Endothelial cell of umbilical vein (primary cell): Measurements from ENCODE around the gene USP12. TPM values are rescaled to one million over a fixed set of nuclear protein-coding genes. Genes with fewer than 3 reads are reported as not detected.

ENCODE experiments used
- BruUV-seq: library from RNA; stranded (reverse); fragments of 400-500 nt; replicated peaks from 2 replicates; lab custom pipeline; 2021; lab: Mats Ljungman, UMichigan
- CTCF ChIA-PET: fragments of 300-600, 350-600 bp; sonication (Branson Sonifier 250); formaldehyde crosslinking; loops from one replicate; lab custom pipeline; 2021; ENCODE audit warnings: antibody characterized with exemption, inconsistent platforms; lab: Charles Lee
- POLR2A ChIA-PET: fragments of 300-600, 350-600 bp; sonication (Branson Sonifier 250); formaldehyde crosslinking; loops from one replicate; lab custom pipeline; 2021; ENCODE audit warnings: antibody characterized with exemption, inconsistent platforms; lab: Charles Lee
- DNase-seq: peaks from one replicate; pipeline ENCODE4 v3.0.0-alpha.2; 2011; ENCODE audit warnings: low read depth, low spot score
- FAIRE-seq: peaks from 2 replicates; lab custom pipeline; 2011; peaks lifted over from hg19 to GRCh38; lab: Jason Lieb, UNC
- H2AFZ ChIP-seq: 2 replicates; pipeline ENCODE4 v1.6.0; 2012; ENCODE audit warnings: low read depth, low read length, control low read depth, inconsistent platforms
- H3K27ac ChIP-seq: 2 replicates; pipeline ENCODE4 v1.5.1; 2011; ENCODE audit warnings: low read depth, mild to moderate bottlenecking, control low read depth, low read length, moderate library complexity; ENCODE audit not compliant: insufficient read depth
- H3K27me3 ChIP-seq, 2 experiments: 2 replicates each; pipeline versions ENCODE4 v1.6.0 to v1.6.1; 2011; ENCODE audit warnings: low read length in 2 of 2, mixed read lengths in 1 of 2; ENCODE audit not compliant: control insufficient read depth in 2 of 2, insufficient read depth in 2 of 2
- H3K36me3 ChIP-seq, 2 experiments: 2 replicates in 1 of 2; 3 replicates in 1 of 2; pipeline ENCODE4 v1.5.1; 2011; ENCODE audit warnings: low read length in 2 of 2, mild to moderate bottlenecking in 1 of 2, moderate library complexity in 1 of 2; ENCODE audit not compliant: control insufficient read depth in 2 of 2, insufficient read depth in 2 of 2; ENCODE audit errors: extremely low read depth in 1 of 2
- H3K4me1 ChIP-seq: 3 replicates; pipeline ENCODE4 v1.5.1; 2011; ENCODE audit warnings: mild to moderate bottlenecking, low read length; ENCODE audit not compliant: control insufficient read depth, insufficient read depth; ENCODE audit errors: extremely low read depth
- H3K4me2 ChIP-seq: 2 replicates; pipeline ENCODE4 v1.6.1; 2011; ENCODE audit warnings: low read length, control low read depth, mixed read lengths; ENCODE audit not compliant: insufficient read depth
- H3K4me3 ChIP-seq, 3 experiments: fragments of 200-600 bp in 1 of 3; sonication (generic), shearing (Covaris generic) in 1 of 3; replicated peaks in 1 of 3; 2 replicates each; pipeline ENCODE4 v1.5.1; 2011 to 2016; ENCODE audit warnings: control low read depth in 3 of 3, low read length in 3 of 3, mild to moderate bottlenecking in 2 of 3, inconsistent platforms in 1 of 3, low read depth in 1 of 3, moderate library complexity in 1 of 3; ENCODE audit not compliant: insufficient read depth in 1 of 3
- H3K79me2 ChIP-seq: 2 replicates; pipeline ENCODE4 v1.6.0; 2012; ENCODE audit warnings: low read length, inconsistent platforms; ENCODE audit not compliant: control insufficient read depth, insufficient read depth
- H3K9ac ChIP-seq: replicated peaks from 2 replicates; pipeline ENCODE3; 2011; ENCODE audit warnings: low read length, control low read depth; ENCODE audit not compliant: insufficient read depth; ENCODE audit errors: extremely low read depth
- H3K9me1 ChIP-seq: replicated peaks from 3 replicates; pipeline ENCODE4 v1.6.0; 2011; ENCODE audit warnings: mild to moderate bottlenecking, low read length; ENCODE audit not compliant: control insufficient read depth, insufficient read depth; ENCODE audit errors: extremely low read depth
- H3K9me3 ChIP-seq: replicated peaks from 2 replicates; pipeline ENCODE4 v1.5.1; 2012; ENCODE audit warnings: low read length, inconsistent platforms; ENCODE audit not compliant: control insufficient read depth, insufficient read depth
- H4K20me1 ChIP-seq: replicated peaks from 2 replicates; pipeline ENCODE3; 2011; ENCODE audit warnings: mild to moderate bottlenecking, low read length; ENCODE audit not compliant: control insufficient read depth, insufficient read depth; ENCODE audit errors: extremely low read depth
- EZH2 ChIP-seq: IDR thresholded peaks from 2 replicates; pipeline ENCODE4 v1.6.1; 2012; ENCODE audit warnings: borderline replicate concordance, low read depth, mild to moderate bottlenecking, moderate library complexity, low read length, inconsistent platforms; ENCODE audit not compliant: severe bottlenecking
- FOS ChIP-seq: IDR thresholded peaks from 2 replicates; pipeline ENCODE4 v1.6.1; 2011; ENCODE audit warnings: mild to moderate bottlenecking, low read length, moderate library complexity, borderline replicate concordance; ENCODE audit not compliant: insufficient read depth
- GATA2 ChIP-seq: IDR thresholded peaks from 2 replicates; pipeline ENCODE4 v1.7.0; 2011; ENCODE audit warnings: low read depth, mild to moderate bottlenecking, moderate library complexity, mixed read lengths, low read length; ENCODE audit not compliant: insufficient read length, insufficient read depth
- JUN ChIP-seq: IDR thresholded peaks from 2 replicates; pipeline ENCODE4 v1.6.1; 2011; ENCODE audit warnings: borderline replicate concordance, low read depth; ENCODE audit not compliant: insufficient read length, insufficient read depth
- MYC ChIP-seq: IDR thresholded peaks from one replicate; pipeline ENCODE4 v1.6.1; 2011; ENCODE audit warnings: mild to moderate bottlenecking, low read depth, low read length
- POLR2A ChIP-seq: IDR thresholded peaks from 2 replicates; pipeline ENCODE4 v1.6.1; 2012; ENCODE audit warnings: low read depth, mild to moderate bottlenecking, control low read depth, low read length
- POLR2AphosphoS5 ChIP-seq: IDR thresholded peaks from 2 replicates; pipeline ENCODE4 v1.6.1; 2012; ENCODE audit warnings: low read depth, mild to moderate bottlenecking, control low read depth, low read length, moderate library complexity; ENCODE audit not compliant: insufficient read depth
- dilution Hi-C: fragments of 300-500 bp; cut with MboI; formaldehyde crosslinking; loops from one replicate; pipeline ENCODE4 v1.15.0; 2019; ENCODE audit warnings: low sequenced_read_pairs; ENCODE audit not compliant: extremely low pct_ligation_motif_present
- intact Hi-C: fragments of 100-400 bp; cut with micrococcal nuclease; formaldehyde crosslinking; loops from one replicate; pipeline ENCODE4 v1.10.0; 2022
- polyA plus RNA-seq, 4 experiments: library from polyadenylated mRNA; depleted of rRNA in 3 of 4; stranded (reverse) in 3 of 4; unstranded in 1 of 4; fragments of >200 nt; gene quantifications; 2 replicates each; pipeline versions ENCODE4 v1.2.1 to v1.2.3, GENCODE V29; 2011 to 2012; ENCODE audit warnings: missing spikeins in 1 of 4
- total RNA-seq: library from RNA; stranded (reverse); gene quantifications from 2 replicates; pipeline ENCODE4 v1.2.3, GENCODE V29; 2021
- TF ChIP-seq, protein P1 (sequence below): IDR thresholded peaks from 2 replicates; pipeline ENCODE4 v1.6.1; 2011; ENCODE audit not compliant: insufficient read depth, insufficient read length
- TF ChIP-seq, protein P2 (sequence below), 2 donors: IDR thresholded peaks; 1 replicate in 1 of 2; 2 replicates in 1 of 2; pipeline ENCODE4 v1.5.1; 2011; ENCODE audit warnings: low read length in 2 of 2, mild to moderate bottlenecking in 2 of 2, moderate library complexity in 2 of 2, control low read depth in 1 of 2, inconsistent platforms in 1 of 2, low read depth in 1 of 2; ENCODE audit not compliant: insufficient read depth in 1 of 2; ENCODE audit errors: extremely low read depth in 1 of 2

Gene USP12
- total and polyA plus RNA-seq, 2 donors (not counting 3 experiments of a cell fraction or from before 2014, with no cell fraction given): 6.2 to 33.4 TPM

DNA sequence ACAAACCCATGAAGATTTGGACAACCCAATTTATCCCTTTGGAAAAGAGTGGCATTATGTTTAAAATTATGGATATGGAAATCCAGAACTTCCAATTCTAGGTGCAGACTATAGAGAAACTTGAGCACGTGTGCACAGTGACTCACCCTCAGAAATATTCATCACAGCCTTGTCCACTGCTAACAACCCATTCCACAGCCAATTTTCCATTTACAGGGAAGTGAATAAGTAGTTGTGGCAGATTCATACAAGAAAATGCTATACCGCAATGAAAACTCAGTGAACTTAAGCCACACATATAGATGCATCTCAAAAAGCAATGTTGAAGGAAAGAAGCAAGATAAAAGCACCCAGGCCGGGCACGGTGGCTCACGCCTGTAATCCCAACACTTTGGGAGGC is 133.3 kb downstream of the USP12 start:
- CTCF ChIA-PET: no interaction called here
- Histone ChIP-seq H3K9me1 (no peaks in the 10 kb centered on the region), H3K36me3 (no peaks in the 10 kb centered on the region), H3K27ac (no peak overlapping the region), H2AFZ (no peak overlapping the region), H3K9me3 (no peaks in the 10 kb centered on the region), H3K4me3 (no peak overlapping the region), H3K79me2 (no peaks in the 10 kb centered on the region), H4K20me1 (no peaks in the 10 kb centered on the region), H3K27me3 (peaks cover 12 to 24% of the 10 kb centered on the region in 2 experiments), H3K4me1 (no peaks in the 10 kb centered on the region), H3K4me2 (no peak overlapping the region), H3K9ac (no peak overlapping the region)
- TF ChIP-seq, protein P1, sequence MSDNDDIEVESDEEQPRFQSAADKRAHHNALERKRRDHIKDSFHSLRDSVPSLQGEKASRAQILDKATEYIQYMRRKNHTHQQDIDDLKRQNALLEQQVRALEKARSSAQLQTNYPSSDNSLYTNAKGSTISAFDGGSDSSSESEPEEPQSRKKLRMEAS: no peak
- peak; percentile 82 for TF ChIP-seq FOS
- peak; percentile 40 for TF ChIP-seq JUN
- no TSS peak for BruUV-seq
- DNase-seq: peak; percentile 71
- POLR2A ChIA-PET: no interaction called here
- dilution Hi-C loops: no loop called here
- intact Hi-C loops: no loop called here
- FAIRE-seq: peak; percentile 63

DNA sequence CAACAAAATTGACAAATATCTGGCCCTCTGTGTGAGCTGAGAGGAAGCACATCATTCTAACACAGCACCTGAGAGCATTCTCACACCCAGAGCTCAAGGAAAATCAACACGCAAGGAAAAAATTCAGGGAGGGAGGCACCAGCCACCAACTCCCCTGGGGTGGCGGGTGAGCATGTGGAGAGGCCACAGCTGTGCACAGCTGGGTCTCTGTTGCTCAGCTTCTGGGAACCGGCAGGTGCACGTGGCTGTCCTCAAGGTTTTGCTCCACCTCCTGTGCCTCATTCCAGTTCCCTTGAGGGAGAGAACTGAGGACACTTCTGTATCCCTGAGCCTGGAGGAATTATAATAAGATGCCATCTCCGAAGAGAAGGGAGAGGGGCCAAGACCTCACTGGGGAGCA is 134.0 kb downstream of the USP12 start:
- no peaks in the 10 kb centered on the region for H3K9me1 ChIP-seq
- BruUV-seq: no TSS peak
- no peak overlapping the region for H3K4me3 ChIP-seq
- CTCF ChIA-PET: no interaction called here
- DNase-seq (no peak), FAIRE-seq (peak; percentile 33)
- H4K20me1 ChIP-seq: no peaks in the 10 kb centered on the region
- no peaks in the 10 kb centered on the region for H3K9me3 ChIP-seq
- dilution Hi-C loops (no loop called here), intact Hi-C loops (no loop called here)
- no peak overlapping the region for H3K9ac ChIP-seq
- no peak overlapping the region for H3K27ac ChIP-seq
- no peak for TF ChIP-seq EZH2
- TF ChIP-seq POLR2A: no peak
- no peak for TF ChIP-seq MYC
- no peak for TF ChIP-seq FOS
- TF ChIP-seq JUN: no peak
- TF ChIP-seq, protein P1: no peak
- TF ChIP-seq, protein P2, sequence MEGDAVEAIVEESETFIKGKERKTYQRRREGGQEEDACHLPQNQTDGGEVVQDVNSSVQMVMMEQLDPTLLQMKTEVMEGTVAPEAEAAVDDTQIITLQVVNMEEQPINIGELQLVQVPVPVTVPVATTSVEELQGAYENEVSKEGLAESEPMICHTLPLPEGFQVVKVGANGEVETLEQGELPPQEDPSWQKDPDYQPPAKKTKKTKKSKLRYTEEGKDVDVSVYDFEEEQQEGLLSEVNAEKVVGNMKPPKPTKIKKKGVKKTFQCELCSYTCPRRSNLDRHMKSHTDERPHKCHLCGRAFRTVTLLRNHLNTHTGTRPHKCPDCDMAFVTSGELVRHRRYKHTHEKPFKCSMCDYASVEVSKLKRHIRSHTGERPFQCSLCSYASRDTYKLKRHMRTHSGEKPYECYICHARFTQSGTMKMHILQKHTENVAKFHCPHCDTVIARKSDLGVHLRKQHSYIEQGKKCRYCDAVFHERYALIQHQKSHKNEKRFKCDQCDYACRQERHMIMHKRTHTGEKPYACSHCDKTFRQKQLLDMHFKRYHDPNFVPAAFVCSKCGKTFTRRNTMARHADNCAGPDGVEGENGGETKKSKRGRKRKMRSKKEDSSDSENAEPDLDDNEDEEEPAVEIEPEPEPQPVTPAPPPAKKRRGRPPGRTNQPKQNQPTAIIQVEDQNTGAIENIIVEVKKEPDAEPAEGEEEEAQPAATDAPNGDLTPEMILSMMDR (IDR thresholded peaks at IDR 0.05; ENCODE audit: extremely low read depth in 1 of 2, insufficient read depth in 1 of 2, low read depth in 1 of 2, low read length in 2 of 2): no peak
- no peak for TF ChIP-seq POLR2AphosphoS5
- TF ChIP-seq GATA2: no peak
- H3K4me2 ChIP-seq: no peak overlapping the region
- H3K27me3 ChIP-seq: peaks cover 13 to 29% of the 10 kb centered on the region in 2 experiments
- H3K36me3 ChIP-seq: no peaks in the 10 kb centered on the region
- POLR2A ChIA-PET: no interaction called here
- H3K79me2 ChIP-seq: no peaks in the 10 kb centered on the region
- H3K4me1 ChIP-seq: no peaks in the 10 kb centered on the region
- no peak overlapping the region for H2AFZ ChIP-seq
